Measurements from ENCODE around the gene SPOCD1.
A peak's percentile ranks its signal among the peaks of the same experiment; 100 is the strongest.

The SPOCD1 gene

DNA sequence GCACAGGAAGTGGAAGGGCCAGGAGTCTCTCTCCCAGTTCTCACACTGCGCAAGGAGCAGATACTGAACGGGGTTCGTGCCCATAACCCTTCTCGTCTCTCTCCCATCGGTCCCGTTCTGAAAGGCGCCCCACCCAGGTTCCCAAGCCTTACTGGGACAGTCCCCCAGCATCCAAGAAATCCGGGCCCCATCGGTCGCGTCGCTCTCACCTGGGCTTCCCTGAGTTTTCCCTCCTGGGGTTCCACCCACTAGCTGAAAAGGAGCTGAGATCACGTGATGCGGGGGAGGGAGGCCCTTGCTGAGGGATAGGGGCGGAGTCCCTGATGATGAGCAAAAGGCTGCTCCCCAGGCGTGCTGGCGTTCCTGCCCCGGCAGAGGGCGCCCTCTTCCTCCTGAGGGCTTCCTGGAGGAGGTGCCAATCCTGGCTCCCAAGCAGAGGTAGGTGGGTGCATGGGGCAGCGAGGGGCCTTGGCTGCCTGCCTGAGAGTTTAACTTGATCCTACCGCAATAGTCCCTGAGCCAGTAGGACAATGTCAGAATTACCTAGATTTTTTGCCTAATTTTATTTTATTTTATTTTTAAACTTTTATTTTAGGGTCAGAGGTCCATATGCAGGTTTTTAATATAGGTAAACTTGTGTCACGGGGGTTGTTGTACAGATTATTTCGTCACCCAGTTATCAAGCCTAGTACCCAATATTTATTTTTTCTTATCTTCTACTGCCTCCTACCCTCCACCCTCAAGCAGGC, at the start of gene SPOCD1:
Gene SPOCD1, minus strand, starts transcription at position 271 of the 749 bp plus-strand sequence. CDS start 689 bp downstream, outside the sequence.
- DNase-seq (ENCODE audit: low spot score) = peak; percentile 96

DNA sequence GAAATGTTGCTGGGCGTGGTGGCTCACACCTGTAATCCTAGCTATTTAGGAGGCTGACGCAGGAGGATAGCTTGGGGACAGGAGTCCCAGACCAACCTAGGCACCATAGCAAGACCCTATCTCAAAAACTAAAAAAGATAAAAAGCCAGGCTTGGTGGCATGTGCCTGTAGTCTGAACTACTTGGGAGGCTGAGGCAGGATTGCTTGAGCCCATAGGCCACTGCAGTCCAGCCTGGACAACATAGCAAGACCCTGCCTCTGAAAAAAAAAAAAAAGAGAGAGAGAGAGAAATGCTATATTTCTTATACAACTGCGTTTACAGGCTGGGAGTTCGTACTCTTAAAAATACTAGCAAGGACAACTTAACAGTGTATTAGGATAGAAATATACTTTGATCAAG, 46.2 kb upstream of the SPOCD1 start:
- no peak for DNase-seq (ENCODE audit: low spot score)

GRCh38 chr1:31861346-31861745, 45.5 kb upstream of the SPOCD1 start:
- no peak for DNase-seq (ENCODE audit: low spot score)

DNA sequence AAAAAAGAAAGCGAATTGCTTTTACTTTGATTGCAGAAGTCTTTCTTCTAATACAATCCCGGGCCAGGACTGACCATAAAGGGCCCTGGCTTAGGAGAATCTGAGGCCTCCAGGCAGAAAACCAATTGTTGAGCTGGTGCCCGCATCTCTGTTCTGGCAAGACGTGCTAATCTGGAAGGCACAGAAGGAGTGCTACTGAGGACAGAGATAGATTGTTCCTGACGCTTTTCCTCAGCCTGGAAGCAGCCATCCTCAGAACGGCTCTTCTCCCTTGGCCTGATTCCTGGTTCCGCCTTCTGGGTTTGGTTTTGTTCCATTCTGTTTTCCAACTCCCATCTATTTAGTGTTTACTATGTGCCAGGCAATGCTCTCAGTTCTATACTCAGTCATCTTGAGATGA, 44.8 kb upstream of the SPOCD1 start:
- no peak for DNase-seq (ENCODE audit: low spot score)

GRCh38 chr1:31859719-31860118, 43.9 kb upstream of the SPOCD1 start:
- no peak for DNase-seq (ENCODE audit: low spot score)

DNA sequence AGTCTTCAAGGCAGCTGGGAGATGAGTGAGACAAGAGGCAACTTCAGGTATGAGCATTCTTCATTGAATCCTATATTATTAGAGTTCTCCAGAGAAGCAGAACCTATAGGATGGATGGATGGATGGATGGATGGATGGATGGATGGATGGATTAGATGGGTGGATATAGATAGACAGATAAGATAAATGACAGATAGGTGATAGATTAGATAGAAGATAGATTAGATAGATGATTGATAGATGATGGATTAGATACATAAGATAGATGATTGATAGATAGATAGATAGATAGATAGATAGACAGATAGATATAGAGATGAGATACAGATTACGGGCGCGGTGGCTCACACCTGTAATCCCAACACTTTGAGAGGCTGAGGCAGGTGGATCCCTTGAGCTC, 43.2 kb upstream of the SPOCD1 start:
- DNase-seq (ENCODE audit: low spot score) = no peak

- no peak for DNase-seq (ENCODE audit: low spot score)
Measured at GRCh38 chr1:31857863-31858262, 42.0 kb upstream of the SPOCD1 start.

DNA sequence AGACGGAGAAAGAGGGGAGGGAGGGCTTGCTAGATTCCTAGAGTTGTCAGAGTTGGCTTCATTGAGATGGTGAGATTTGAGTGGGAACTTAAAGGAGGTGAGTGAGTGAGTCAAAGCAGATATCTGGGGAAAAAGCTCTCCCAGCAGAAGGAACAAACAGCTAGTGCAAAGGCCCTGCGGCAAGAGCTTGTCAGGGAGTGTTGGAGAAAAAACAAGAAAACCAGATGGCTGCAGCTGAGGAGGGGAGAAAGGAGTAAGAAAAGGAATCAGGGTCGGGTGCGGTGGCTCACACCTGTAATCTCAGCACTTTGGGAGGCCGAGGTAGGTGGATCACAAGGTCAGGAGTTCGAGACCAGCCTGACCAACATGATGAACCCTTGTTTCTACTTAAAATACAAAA, 40.3 kb upstream of the SPOCD1 start:
- no peak for DNase-seq (ENCODE audit: low spot score)

- peak; percentile 70 for DNase-seq (ENCODE audit: low spot score)
Measured at GRCh38 chr1:31855038-31855845, 39.4 kb upstream of the SPOCD1 start.

GRCh38 chr1:31849653-31850052, 33.8 kb upstream of the SPOCD1 start:
- no peak for DNase-seq (ENCODE audit: low spot score)

DNA sequence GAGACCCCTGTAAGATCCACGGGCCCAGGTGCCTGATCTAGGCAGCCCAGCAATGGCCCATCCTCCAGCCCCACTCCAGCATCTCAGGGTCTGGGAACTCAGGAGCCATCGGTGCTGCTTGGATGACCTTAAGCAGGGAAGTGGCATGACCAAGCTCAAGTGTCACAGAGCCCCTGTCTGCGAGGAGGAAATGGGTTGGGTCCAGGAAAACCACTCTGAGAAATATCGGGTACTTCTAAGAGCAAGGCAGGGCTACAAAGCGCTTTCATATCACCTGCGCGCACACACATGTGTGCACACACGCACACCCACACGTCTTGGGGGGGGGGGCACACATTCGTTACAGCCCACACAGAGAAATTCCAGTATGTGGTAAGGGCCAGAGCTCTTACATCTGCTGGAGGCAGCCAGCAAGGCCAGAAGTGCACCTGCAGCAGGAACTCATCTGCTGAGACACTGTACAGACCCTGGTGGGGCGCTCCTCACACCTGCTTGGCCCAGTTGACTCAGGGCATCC, 32.6 kb upstream of the SPOCD1 start:
- no peak for DNase-seq (ENCODE audit: low spot score)

DNA sequence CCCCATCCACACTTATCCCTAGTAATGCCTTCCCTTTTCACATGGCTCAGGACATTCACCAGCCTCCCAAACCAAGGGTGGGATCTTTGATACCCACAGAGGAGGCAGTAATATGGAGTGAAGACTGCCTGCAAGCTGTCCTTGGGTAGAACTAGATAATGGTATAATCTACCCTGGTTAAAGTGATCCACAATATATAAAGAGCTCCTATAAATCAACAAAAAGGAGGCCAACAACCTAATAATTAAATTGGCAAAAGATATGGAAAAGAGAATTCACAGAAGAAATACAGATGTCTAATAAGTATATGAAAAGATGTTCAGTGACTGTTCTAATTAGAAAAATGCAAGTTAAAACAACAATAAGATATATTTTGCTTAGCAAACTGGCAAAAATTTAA, 30.7 kb upstream of the SPOCD1 start:
- DNase-seq (ENCODE audit: low spot score) = no peak

DNA sequence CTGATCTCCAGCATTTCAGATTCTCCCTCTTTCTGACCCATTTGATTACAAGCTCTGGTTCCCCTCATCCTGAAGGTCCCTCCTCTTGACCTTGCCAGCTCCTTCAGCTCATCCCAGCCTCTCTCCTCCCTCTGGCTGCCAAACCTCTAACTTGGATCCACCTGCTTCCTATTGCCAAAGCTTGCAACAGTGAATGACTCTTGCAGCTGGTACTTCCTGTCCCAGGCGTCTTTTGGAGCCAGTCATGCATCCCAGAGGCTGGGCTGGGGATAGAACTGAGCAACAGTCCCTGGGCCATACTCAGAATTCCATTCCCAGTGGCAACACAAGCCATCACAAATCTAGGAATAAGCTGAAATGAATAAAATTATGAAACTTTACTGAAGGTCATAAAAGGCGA, 27.7 kb upstream of the SPOCD1 start:
- DNase-seq (ENCODE audit: low spot score) = peak; percentile 92

DNA sequence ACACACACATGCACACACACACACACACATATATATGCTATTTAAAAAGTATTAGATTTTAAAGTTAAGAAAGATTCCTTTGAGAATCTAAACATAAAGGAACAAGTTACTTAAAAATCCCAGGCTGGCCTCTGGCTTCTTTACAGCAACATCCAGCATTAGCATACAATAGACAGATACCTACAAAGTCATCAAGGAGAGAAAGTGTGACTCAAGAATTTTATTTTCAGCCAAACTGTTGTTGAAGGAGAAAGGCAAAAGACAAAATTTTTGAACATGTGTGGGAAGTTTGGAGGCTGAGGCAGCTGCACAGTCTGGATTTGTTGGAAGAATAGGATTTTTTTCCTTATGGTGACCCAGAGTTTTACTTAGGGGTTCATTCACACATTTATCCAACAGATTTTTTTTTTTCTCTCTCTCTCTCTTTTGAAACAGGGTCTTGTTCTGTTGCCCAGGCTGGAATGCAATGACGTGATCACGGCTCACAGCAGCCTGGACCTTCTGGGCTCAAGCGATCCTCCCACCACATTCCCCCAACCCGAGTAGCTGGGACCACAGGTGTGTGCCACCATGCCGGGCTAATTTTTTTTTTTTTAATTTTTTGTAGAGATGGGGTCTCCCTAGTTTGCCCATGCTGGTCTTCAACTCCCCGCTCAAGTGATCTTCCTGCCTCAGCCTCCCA, 24.0 kb upstream of the SPOCD1 start:
- no peak for DNase-seq (ENCODE audit: low spot score)

GRCh38 chr1:31837451-31838158, 21.8 kb upstream of the SPOCD1 start:
- no peak for DNase-seq (ENCODE audit: low spot score)

GRCh38 chr1:31836638-31837037, 20.8 kb upstream of the SPOCD1 start:
- DNase-seq (ENCODE audit: low spot score) = no peak

- no peak for DNase-seq (ENCODE audit: low spot score)
Measured at GRCh38 chr1:31835415-31835814, 19.6 kb upstream of the SPOCD1 start.

GRCh38 chr1:31834501-31834900, 18.7 kb upstream of the SPOCD1 start:
- no peak for DNase-seq (ENCODE audit: low spot score)

- peak; percentile 64 for DNase-seq (ENCODE audit: low spot score)
Measured at GRCh38 chr1:31831397-31832378, 15.9 kb upstream of the SPOCD1 start.

DNA sequence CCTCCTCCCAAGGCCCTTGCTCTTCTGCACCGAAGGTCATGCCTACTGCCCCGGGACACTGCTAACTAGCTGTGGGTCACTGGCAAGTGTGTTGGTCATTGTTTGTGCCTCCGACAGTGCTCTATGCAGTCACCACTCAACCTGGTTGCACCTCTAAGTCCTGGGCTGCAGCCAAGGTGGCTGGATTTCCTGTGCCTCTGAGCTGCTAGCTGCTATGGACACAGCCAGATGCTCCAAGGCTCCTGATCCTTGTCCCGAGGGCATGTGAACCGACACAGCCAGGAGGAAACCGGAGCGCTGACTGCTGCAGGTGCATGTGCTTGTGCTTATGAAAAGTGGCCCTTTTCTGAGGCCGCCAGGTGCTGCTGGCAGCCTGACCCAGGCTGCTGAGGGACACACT, 14.7 kb upstream of the SPOCD1 start:
- DNase-seq (ENCODE audit: low spot score) = no peak

DNA sequence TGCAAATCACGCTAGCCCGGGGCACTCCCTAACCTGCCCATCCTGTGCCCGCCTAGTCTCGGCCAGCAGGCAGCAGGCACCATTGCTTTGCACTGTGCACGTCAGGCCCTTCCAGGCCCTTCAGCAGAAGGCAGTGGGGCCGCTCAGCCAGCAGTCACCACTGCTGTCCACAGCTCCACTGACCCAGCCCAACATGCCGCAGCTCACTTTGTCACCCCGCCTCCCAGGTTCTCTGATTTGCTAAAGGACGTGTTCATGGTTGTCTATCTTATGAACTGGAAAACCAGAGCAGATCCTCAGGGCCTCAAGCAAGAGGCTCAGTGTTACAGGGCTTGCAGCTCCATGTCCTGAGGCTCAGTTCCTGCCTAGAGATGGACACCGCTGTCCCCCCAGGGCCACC, 14.2 kb upstream of the SPOCD1 start:
- no peak for DNase-seq (ENCODE audit: low spot score)
